ENCODE measurements around the gene TMC4. TPM values are rescaled to one million over a fixed set of nuclear protein-coding genes. Genes with fewer than 3 reads are reported as not detected.

Gene TMC4
- total RNA-seq, 4 donors from 2014 or later, result 42.6 to 91.7 (median 68.5) TPM

GRCh38 chr19:54191011-54191810 is 18.3 kb upstream of the TMC4 start, which contains the start of gene TSEN34:
Gene TSEN34 (plus strand): TSS chr19:54191308. CDS start chr19:54191365, 57 bp downstream.
- peak within 1 kb of the TSS; percentile 98 to 100 (median 99) for H3K27ac ChIP-seq
- WGBS, 2 donors, result 0 to 4% methylated on average over 8 to 21 of the region's 77 CpGs
- H3K4me3 ChIP-seq (replicated peaks in 1 of 3), result peak within 1 kb of the TSS; percentile 71 to 94 (median 79)
- H3K27me3 ChIP-seq, result no peaks in the 10 kb centered on the region
- H3K4me1 ChIP-seq, result peaks cover 18 to 19% of the 10 kb centered on the region in 2 donors
- H3K36me3 ChIP-seq, result peaks cover 0 to 9% of the 10 kb centered on the region in 2 donors
- intact Hi-C loops (cut with DNase I), result no loop called here
- no peaks in the 10 kb centered on the region for H3K9me3 ChIP-seq
- DNase-seq, result peak; percentile 89 to 91
- TF ChIP-seq POLR2A (IDR thresholded peaks at IDR 0.05) (peak in 1 of 2 donors; percentile 76), CTCF (IDR thresholded peaks at IDR 0.05) (no peak)

GRCh38 chr19:54190503-54191010 is 17.6 kb upstream of the TMC4 start:
- peaks cover 0 to 9% of the 10 kb centered on the region in 2 donors for H3K36me3 ChIP-seq
- intact Hi-C loops (cut with DNase I), result no loop called here
- WGBS, 2 donors, result 0% methylated on average over 23 to 30 of the region's 56 CpGs
- no peak for TF ChIP-seq CTCF (IDR thresholded peaks at IDR 0.05)
- no peak for TF ChIP-seq POLR2A (IDR thresholded peaks at IDR 0.05)
- H3K9me3 ChIP-seq, result no peaks in the 10 kb centered on the region
- peak; percentile 100 for DNase-seq
- peak overlapping the region; percentile 98 to 100 (median 99) for H3K27ac ChIP-seq
- H3K4me1 ChIP-seq, result peaks cover 18 to 19% of the 10 kb centered on the region in 2 donors
- no peaks in the 10 kb centered on the region for H3K27me3 ChIP-seq
- H3K4me3 ChIP-seq (replicated peaks in 1 of 3), result peak overlapping the region; percentile 71 to 94 (median 79)

GRCh38 chr19:54189735-54190502 is 17.0 kb upstream of the TMC4 start:
- DNase-seq, result peak; percentile 100
- intact Hi-C loops (cut with DNase I), result no loop called here
- peak overlapping the region; percentile 10 to 94 (median 19) for H3K4me3 ChIP-seq (replicated peaks in 1 of 3)
- H3K9me3 ChIP-seq, result no peaks in the 10 kb centered on the region
- peak in 1 of 2 donors; percentile 71 for TF ChIP-seq POLR2A (IDR thresholded peaks at IDR 0.05)
- no peak for TF ChIP-seq CTCF (IDR thresholded peaks at IDR 0.05)
- peaks cover 0 to 9% of the 10 kb centered on the region in 2 donors for H3K36me3 ChIP-seq
- WGBS, 2 donors, result 2% methylated on average over 19 to 44 of the region's 65 CpGs
- no peaks in the 10 kb centered on the region for H3K27me3 ChIP-seq
- peak overlapping the region; percentile 98 to 100 (median 99) for H3K27ac ChIP-seq
- H3K4me1 ChIP-seq, result peaks cover 18 to 19% of the 10 kb centered on the region in 2 donors

- H3K36me3 ChIP-seq, result peaks cover 0 to 9% of the 10 kb centered on the region in 2 donors
- no peaks in the 10 kb centered on the region for H3K9me3 ChIP-seq
- no peaks in the 10 kb centered on the region for H3K27me3 ChIP-seq
- intact Hi-C loops (cut with DNase I), result no loop called here
- DNase-seq, result no peak
- 1% methylated on average over 23 to 24 of the region's 64 CpGs for WGBS, 2 donors
- TF ChIP-seq POLR2A (IDR thresholded peaks at IDR 0.05) (peak in 1 of 2 donors; percentile 74), CTCF (IDR thresholded peaks at IDR 0.05) (peak in 5 of 6 experiments; percentile 15 to 46 (median 44))
- H3K4me3 ChIP-seq (replicated peaks in 1 of 3), result peak within 1 kb of the TSS; percentile 33 to 94 (median 58)
- peaks cover 18 to 19% of the 10 kb centered on the region in 2 donors for H3K4me1 ChIP-seq
- peak within 1 kb of the TSS; percentile 98 to 100 (median 99) for H3K27ac ChIP-seq
Observed at GRCh38 chr19:54189145-54189734, 16.3 kb upstream of the TMC4 start, which contains the start of gene MBOAT7. Gene MBOAT7 (minus strand): TSS chr19:54189580. CDS start chr19:54188508, 1,072 bp downstream.

Measured in thyroid gland (tissue), 4 donors.